ENCODE results near the gene CNTN2. TPM values are rescaled to one million over a fixed set of nuclear protein-coding genes. Genes with fewer than 3 reads are reported as not detected.

The CNTN2 gene
- total RNA-seq, 2 donors from 2014 or later = 5.1 TPM; not detected in 1

GRCh38 chr1:205077158-205077933 lies 34.3 kb downstream of the CNTN2 start:
- 74% methylated on average over 7 of the region's 7 CpGs for WGBS
- intact Hi-C loops (cut with DNase I) = no loop called here
- Histone ChIP-seq H3K27ac (no peak overlapping the region), H3K4me3 (no peak overlapping the region), H3K9me3 (no peaks in the 10 kb centered on the region), H3K27me3 (replicated peaks; ENCODE audit: insufficient read depth) (no peaks in the 10 kb centered on the region), H3K4me1 (replicated peaks) (no peaks in the 10 kb centered on the region), H3K36me3 (no peaks in the 10 kb centered on the region)
- DNase-seq (ENCODE audit: low spot score) = no peak
- no peak for TF ChIP-seq POLR2AphosphoS5 (IDR thresholded peaks at IDR 0.05)
- TF ChIP-seq POLR2A (IDR thresholded peaks at IDR 0.05) = no peak
- TF ChIP-seq CTCF (IDR thresholded peaks at IDR 0.05) = no peak

DNA sequence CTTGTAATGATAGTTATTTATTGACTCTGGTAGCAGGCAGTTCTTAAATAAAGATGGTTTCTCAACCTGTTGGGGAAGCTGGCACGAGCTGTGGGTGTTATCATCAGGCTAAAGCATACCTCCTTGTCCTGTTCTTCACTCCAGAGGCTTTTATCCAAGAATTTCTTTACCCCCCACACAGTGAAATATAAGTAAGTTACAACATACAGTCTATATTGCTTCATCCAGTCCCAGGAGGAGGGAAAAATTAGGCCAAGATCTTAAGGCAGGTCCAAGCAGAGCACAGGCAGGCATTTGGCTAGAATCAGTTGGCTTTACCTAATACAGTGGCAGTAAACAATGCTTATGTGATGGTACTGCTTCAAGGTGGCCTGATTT lies 34.9 kb downstream of the CNTN2 start:
- no peak for DNase-seq (ENCODE audit: low spot score)
- H3K9me3 ChIP-seq = no peaks in the 10 kb centered on the region
- H3K27me3 ChIP-seq (replicated peaks; ENCODE audit: insufficient read depth) = no peaks in the 10 kb centered on the region
- H3K36me3 ChIP-seq = no peaks in the 10 kb centered on the region
- H3K27ac ChIP-seq = no peak overlapping the region
- H3K4me3 ChIP-seq = no peak overlapping the region
- 41% methylated on average over 1 of the region's 1 CpG for WGBS
- no peaks in the 10 kb centered on the region for H3K4me1 ChIP-seq (replicated peaks)
- intact Hi-C loops (cut with DNase I) = no loop called here
- TF ChIP-seq POLR2AphosphoS5 (IDR thresholded peaks at IDR 0.05) (no peak), POLR2A (IDR thresholded peaks at IDR 0.05) (no peak), CTCF (IDR thresholded peaks at IDR 0.05) (no peak)

DNA sequence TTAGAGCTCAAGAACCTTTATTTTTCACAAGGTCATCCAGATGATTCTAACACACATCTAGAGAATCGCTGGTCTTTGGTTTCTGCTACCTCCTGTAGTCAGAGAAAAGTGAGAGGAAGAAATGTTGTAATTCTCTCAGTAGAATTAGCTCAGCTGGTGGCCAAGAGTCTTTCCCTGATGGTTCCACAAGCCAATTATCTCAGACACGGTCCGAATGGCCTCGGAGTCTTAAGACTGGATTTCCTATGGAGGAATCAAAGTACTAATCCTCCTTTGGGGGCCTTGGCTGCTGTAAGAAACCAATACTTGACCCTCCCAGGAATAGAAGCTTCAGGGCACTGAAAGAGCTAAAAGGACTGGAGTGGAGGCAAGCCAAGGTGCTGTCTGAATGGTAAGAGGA lies 39.4 kb downstream of the CNTN2 start:
- DNase-seq (ENCODE audit: low spot score) = no peak
- Histone ChIP-seq H3K4me3 (no peak overlapping the region), H3K27me3 (replicated peaks; ENCODE audit: insufficient read depth) (no peaks in the 10 kb centered on the region), H3K4me1 (replicated peaks) (no peaks in the 10 kb centered on the region), H3K9me3 (no peaks in the 10 kb centered on the region), H3K36me3 (peaks cover 0 to 3% of the 10 kb centered on the region in 2 donors), H3K27ac (no peak overlapping the region)
- WGBS = 88% methylated on average over 4 of the region's 4 CpGs
- intact Hi-C loops (cut with DNase I) = no loop called here
- TF ChIP-seq POLR2AphosphoS5 (IDR thresholded peaks at IDR 0.05) (no peak), CTCF (IDR thresholded peaks at IDR 0.05) (no peak), POLR2A (IDR thresholded peaks at IDR 0.05) (no peak)

GRCh38 chr1:205084360-205084759 lies 41.3 kb downstream of the CNTN2 start, which contains the start of gene TMEM81:
Gene TMEM81 (minus strand): TSS chr1:205084460. CDS start chr1:205084320, 140 bp downstream.
- Histone ChIP-seq H3K4me1 (replicated peaks) (no peaks in the 10 kb centered on the region), H3K4me3 (no peak within 1 kb of the TSS), H3K9me3 (no peaks in the 10 kb centered on the region), H3K27me3 (replicated peaks; ENCODE audit: insufficient read depth) (no peaks in the 10 kb centered on the region), H3K36me3 (peaks cover 0 to 3% of the 10 kb centered on the region in 2 donors), H3K27ac (no peak within 1 kb of the TSS)
- 92% methylated on average over 2 of the region's 2 CpGs for WGBS
- TF ChIP-seq POLR2AphosphoS5 (IDR thresholded peaks at IDR 0.05) = no peak
- no peak for TF ChIP-seq POLR2A (IDR thresholded peaks at IDR 0.05)
- no peak for TF ChIP-seq CTCF (IDR thresholded peaks at IDR 0.05)
- DNase-seq (ENCODE audit: low spot score) = no peak
- intact Hi-C loops (cut with DNase I) = no loop called here

DNA sequence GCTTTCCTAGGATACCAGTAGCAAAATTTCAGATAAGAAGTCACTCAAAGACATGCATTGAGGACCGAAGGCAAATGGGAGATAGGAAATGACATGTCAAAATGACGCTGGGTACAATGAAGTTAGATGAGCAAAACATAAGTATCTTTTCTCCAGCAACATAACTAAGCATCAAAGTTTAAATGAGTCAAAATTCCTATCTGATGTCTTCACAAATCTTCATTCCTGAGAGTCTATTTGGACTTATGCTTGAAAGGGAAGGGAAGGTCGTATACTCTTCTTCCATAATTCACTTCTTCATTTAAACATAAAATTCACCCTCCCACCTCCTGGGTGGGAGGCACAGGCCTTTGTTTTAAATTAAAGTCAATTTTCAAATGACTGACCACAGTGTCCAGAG lies 45.3 kb downstream of the CNTN2 start:
- H3K27me3 ChIP-seq (replicated peaks; ENCODE audit: insufficient read depth) = no peaks in the 10 kb centered on the region
- 85% methylated on average over 3 of the region's 3 CpGs for whole genome bisulfite sequencing
- TF ChIP-seq CTCF (IDR thresholded peaks at IDR 0.05) (no peak), POLR2AphosphoS5 (IDR thresholded peaks at IDR 0.05) (no peak), POLR2A (IDR thresholded peaks at IDR 0.05) (no peak)

More for the DNA sequence above, 45.3 kb downstream of the CNTN2 start:
- H3K4me3 ChIP-seq = no peak overlapping the region
- H3K36me3 ChIP-seq = peaks cover 0 to 3% of the 10 kb centered on the region in 2 donors
- intact Hi-C loops (cut with DNase I) = no loop called here
- H3K27ac ChIP-seq = no peak overlapping the region
- no peaks in the 10 kb centered on the region for H3K4me1 ChIP-seq (replicated peaks)
- no peak for DNase-seq (ENCODE audit: low spot score)
- no peaks in the 10 kb centered on the region for H3K9me3 ChIP-seq

All from prostate gland (tissue), 2 donors.